Esophagus squamous epithelium (tissue), 4 donors: ENCODE data around the gene PKP3.

ENCODE experiments used
- POLR2A ChIP-seq, 4 donors: fragments of 450-650 bp; IDR thresholded peaks; one replicate each; pipeline ENCODE4 v1.6.1; 2017; ENCODE audit warnings: antibody characterized with exemption in 4 of 4, mild to moderate bottlenecking in 4 of 4, moderate library complexity in 3 of 4
- TF ChIP-seq, protein P1 (sequence below), 6 experiments: fragments of 450-650 bp in 4 of 6; fragments of 200-600 bp in 2 of 6; sonication (generic) in 2 of 6; IDR thresholded peaks; one replicate each; pipeline ENCODE4 v1.5.1; 2016 to 2019; ENCODE audit warnings: antibody characterized with exemption in 6 of 6, mild to moderate bottlenecking in 4 of 6, moderate library complexity in 4 of 6

DNA sequence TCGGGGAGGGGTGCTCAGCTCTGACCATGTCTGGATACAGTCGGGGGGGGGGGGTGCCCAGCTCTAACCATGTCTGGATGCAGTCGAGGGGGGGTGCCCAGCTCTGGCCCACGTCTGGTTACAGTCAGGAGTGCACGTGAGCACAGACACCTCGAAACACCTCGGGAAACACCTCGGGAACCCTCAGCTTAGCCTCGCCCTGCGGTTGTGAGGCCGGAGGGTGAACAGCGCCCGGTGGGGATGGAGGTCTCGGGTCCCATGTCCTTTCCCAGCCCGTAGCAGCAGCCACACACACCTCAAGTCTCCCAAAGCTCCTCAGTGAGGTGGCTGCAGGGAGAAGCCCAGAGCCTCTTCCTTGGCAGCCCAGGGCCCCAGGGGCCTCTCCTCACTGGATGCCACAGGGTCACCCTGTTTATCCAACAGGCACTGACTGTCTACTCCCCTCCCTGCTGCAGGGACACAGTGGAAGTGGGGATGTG is 18.7 kb downstream of the PKP3 start:
- no peak for TF ChIP-seq POLR2A (IDR thresholded peaks at IDR 0.05)
- TF ChIP-seq, protein P1, sequence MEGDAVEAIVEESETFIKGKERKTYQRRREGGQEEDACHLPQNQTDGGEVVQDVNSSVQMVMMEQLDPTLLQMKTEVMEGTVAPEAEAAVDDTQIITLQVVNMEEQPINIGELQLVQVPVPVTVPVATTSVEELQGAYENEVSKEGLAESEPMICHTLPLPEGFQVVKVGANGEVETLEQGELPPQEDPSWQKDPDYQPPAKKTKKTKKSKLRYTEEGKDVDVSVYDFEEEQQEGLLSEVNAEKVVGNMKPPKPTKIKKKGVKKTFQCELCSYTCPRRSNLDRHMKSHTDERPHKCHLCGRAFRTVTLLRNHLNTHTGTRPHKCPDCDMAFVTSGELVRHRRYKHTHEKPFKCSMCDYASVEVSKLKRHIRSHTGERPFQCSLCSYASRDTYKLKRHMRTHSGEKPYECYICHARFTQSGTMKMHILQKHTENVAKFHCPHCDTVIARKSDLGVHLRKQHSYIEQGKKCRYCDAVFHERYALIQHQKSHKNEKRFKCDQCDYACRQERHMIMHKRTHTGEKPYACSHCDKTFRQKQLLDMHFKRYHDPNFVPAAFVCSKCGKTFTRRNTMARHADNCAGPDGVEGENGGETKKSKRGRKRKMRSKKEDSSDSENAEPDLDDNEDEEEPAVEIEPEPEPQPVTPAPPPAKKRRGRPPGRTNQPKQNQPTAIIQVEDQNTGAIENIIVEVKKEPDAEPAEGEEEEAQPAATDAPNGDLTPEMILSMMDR (IDR thresholded peaks at IDR 0.05), result no peak
